ENCODE measurements around the gene PCDHGA11.
A peak's percentile ranks its signal among the peaks of the same experiment; 100 is the strongest.
"Not testable (repeated sequence)": the region's sequence is repeated elsewhere in the genome, so short reads cannot be mapped to it uniquely, and the experiment has no call there.

Gene PCDHGA11

GRCh38 chr5:141420855-141421488 is at the start of gene PCDHGA11:
TSS of gene PCDHGA11 (plus strand) at chr5:141421051. CDS start at chr5:141421228, 177 bp downstream.
- DNase-seq = peak; percentile 65 to 92

DNA sequence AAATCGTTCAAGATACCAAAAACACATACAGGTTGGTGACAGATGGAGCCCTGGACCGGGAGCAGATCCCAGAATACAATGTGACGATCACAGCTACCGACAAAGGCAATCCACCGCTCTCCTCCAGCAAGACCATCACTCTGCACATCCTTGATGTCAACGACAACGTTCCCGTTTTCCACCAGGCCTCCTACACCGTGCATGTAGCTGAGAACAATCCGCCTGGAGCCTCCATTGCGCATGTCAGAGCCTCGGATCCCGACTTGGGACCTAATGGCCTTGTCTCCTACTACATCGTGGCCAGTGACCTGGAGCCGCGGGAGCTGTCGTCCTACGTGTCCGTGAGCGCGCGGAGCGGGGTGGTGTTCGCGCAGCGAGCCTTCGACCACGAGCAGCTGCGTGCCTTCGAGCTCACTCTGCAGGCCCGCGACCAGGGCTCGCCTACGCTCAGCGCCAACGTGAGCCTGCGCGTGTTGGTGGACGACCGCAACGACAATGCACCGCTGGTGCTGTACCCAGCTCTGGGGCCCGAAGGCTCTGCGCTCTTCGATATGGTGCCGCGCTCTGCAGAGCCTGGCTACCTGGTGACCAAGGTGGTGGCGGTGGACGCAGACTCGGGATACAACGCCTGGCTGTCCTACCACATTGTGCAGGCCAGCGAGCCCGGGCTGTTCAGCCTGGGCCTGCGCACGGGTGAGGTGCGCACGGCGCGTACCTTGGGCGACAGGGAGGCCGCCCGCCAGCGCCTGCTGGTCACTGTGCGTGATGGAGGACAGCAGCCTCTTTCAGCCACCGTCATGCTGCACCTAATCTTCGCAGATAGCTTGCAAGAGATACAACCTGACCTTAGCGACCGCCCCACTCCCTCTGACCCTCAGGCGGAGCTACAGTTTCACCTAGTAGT is 49.0 kb upstream of the PCDHGA11 start:
- DNase-seq = no peak

DNA sequence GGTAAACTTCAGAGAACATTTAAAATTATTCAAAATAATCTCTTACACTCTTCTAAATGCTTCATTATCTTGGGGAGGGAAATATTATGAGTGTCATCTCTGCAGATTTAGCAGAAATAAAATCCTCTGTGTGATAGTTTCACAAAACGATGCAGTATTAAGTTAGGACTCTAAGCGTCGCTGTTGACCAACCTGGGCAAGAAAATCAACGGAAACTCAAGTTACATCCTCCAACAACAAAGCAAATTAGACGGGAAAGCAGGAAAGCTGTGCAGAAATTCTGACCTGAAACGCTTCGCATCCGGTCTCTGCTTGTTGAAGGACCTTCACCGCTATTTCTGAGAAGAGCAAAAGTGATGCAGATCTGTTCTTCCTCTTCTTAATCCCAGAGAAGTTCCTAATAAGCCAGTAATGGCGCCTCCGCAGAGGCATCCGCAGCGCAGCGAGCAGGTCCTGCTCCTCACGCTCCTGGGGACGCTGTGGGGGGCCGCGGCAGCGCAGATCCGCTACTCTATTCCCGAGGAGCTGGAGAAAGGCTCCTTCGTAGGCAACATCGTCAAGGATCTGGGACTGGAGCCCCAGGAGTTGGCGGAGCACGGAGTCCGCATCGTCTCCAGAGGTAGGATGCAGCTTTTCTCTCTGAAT is 47.1 kb upstream of the PCDHGA11 start, which contains the start of gene PCDHGA6:
Gene PCDHGA6 (plus strand): TSS at position 219 of the 645 bp plus-strand sequence. CDS start 193 bp downstream, at position 412.
- DNase-seq = no peak

DNA sequence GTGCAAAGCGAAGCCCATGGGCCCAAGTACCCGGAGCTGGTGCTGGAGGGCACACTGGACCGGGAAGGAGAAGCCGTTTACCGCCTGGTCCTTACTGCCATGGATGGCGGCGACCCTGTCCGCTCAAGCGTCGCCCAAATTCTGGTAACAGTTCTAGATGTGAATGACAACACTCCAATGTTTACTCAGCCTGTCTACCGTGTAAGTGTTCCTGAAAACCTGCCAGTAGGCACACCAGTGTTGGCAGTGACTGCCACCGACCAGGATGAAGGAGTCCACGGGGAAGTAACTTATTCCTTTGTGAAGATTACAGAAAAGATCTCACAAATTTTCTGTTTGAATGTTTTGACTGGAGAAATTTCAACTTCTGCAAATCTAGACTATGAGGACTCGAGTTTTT is 46.2 kb upstream of the PCDHGA11 start:
- DNase-seq = no peak

GRCh38 chr5:141375444-141376155 is 45.3 kb upstream of the PCDHGA11 start:
- DNase-seq = not testable (repeated sequence)

DNA sequence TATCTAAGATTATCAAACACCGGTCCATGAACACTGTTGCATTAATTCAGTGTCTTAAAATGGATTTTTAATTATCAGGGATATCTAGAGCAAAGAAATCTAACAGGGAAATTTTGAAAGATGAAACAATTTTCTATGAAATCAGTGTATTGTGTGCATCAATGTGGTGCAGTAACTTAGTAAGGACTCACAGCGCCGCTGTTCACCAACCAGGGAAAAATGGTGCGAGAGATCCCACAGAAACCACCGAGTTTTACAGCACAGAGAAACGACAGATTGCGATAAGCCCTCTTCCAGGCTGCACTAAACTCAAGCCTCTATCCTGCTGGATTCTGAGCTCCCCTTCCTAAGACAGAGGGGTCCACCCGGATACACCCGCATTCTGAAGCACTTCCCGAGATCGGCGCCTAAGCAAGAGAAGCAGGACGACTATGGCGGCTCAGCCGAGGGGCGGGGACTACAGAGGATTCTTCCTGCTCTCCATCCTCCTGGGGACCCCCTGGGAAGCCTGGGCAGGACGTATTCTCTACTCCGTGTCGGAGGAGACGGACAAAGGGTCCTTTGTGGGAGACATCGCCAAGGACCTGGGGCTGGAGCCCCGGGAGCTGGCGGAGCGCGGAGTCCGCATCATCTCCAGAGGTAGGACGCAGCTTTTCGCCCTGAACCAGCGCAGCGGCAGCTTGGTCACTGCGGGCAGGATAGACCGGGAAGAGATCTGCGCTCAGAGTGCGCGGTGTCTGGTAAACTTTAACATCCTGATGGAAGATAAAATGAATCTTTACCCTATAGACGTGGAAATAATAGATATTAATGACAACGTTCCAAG is 38.2 kb upstream of the PCDHGA11 start, which contains the start of gene PCDHGA7:
Gene PCDHGA7 (plus strand): TSS at position 274 of the 826 bp plus-strand sequence. CDS start 158 bp downstream, at position 432.
- DNase-seq = no peak

DNA sequence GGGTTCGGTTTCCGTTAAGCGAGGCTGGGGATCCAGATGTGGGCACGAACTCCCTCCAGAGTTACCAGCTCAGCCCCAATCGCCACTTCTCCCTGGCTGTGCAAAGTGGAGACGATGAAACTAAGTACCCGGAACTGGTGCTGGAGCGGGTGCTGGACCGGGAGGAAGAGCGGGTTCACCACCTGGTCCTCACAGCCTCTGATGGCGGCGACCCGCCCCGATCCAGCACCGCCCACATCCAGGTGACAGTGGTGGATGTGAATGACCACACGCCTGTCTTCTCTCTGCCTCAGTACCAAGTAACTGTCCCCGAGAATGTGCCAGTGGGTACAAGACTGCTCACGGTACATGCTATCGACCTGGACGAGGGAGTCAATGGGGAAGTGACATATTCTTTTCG is 37.5 kb upstream of the PCDHGA11 start:
- no peak for DNase-seq

GRCh38 chr5:141384471-141385267 is 36.2 kb upstream of the PCDHGA11 start:
- no peak for DNase-seq

- DNase-seq = peak; percentile 7 to 14
Measured at GRCh38 chr5:141387557-141388311, 33.1 kb upstream of the PCDHGA11 start, which contains the start of gene PCDHGB4. TSS of gene PCDHGB4 (plus strand) at chr5:141387698. CDS start at chr5:141387885, 187 bp downstream.

GRCh38 chr5:141388661-141389060 is 32.2 kb upstream of the PCDHGA11 start:
- no peak for DNase-seq

- no peak for DNase-seq
Measured at GRCh38 chr5:141389153-141390042, 31.5 kb upstream of the PCDHGA11 start.

DNA sequence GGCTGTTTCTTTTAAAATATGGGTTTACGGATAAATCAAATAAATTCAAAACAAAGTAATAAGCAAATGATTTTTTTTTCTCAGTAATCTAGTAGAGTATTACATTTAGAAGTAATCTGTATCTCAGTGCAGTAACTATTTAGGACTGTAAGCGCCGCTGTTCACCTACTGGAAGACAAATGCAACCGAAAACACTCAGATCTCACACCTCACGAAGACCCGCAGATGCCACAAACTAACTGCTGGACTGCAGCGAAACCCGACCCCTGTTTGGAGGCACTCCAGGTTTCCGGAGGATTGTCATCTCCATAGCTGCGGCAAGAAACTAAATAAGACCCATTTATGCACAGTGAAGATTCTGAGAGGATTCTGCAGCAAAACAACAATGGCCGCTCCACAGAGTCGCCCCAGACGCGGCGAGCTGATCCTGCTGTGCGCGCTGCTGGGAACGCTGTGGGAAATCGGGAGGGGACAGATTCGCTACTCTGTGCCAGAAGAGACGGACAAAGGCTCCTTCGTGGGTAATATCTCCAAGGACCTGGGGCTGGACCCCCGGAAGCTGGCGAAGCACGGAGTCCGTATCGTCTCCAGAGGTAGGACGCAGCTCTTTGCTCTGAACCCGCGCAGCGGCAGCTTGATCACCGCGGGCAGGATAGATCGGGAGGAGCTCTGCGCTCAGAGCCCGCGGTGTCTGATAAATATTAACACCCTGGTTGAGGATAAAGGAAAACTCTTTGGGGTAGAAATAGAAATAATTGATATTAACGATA is 28.2 kb upstream of the PCDHGA11 start, which contains the start of gene PCDHGA8:
Gene PCDHGA8 (plus strand): TSS at position 205 of the 770 bp plus-strand sequence. CDS start 181 bp downstream, at position 386.
- DNase-seq = no peak

DNA sequence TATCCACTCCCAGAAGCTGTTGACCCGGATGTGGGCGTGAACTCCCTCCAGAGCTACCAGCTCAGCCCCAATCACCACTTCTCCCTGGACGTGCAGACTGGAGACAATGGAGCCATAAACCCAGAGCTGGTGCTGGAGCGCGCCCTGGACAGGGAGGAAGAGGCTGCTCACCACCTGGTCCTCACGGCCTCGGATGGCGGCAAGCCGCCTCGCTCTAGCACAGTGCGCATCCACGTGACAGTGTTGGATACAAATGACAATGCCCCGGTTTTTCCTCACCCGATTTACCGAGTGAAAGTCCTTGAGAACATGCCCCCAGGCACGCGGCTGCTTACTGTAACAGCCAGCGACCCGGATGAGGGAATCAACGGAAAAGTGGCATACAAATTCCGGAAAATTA is 27.6 kb upstream of the PCDHGA11 start:
- no peak for DNase-seq

DNA sequence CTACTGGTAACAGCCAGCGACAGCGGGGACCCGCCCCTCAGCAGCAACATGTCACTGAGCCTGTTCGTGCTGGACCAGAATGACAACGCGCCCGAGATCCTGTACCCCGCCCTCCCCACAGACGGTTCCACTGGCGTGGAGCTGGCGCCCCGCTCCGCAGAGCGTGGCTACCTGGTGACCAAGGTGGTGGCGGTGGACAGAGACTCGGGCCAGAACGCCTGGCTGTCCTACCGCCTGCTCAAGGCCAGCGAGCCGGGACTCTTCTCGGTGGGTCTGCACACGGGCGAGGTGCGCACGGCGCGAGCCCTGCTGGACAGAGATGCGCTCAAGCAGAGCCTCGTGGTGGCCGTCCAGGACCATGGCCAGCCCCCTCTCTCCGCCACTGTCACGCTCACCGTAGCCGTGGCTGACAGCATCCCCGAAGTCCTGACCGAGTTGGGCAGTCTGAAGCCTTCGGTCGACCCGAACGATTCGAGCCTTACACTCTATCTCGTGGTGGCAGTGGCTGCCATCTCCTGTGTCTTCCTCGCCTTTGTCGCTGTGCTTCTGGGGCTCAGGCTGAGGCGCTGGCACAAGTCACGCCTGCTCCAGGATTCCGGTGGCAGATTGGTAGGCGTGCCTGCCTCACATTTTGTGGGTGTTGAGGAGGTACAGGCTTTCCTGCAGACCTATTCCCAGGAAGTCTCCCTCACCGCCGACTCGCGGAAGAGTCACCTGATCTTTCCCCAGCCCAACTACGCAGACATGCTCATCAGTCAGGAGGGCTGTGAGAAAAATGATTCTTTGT is 26.3 kb upstream of the PCDHGA11 start:
- DNase-seq = not testable (repeated sequence)

DNA sequence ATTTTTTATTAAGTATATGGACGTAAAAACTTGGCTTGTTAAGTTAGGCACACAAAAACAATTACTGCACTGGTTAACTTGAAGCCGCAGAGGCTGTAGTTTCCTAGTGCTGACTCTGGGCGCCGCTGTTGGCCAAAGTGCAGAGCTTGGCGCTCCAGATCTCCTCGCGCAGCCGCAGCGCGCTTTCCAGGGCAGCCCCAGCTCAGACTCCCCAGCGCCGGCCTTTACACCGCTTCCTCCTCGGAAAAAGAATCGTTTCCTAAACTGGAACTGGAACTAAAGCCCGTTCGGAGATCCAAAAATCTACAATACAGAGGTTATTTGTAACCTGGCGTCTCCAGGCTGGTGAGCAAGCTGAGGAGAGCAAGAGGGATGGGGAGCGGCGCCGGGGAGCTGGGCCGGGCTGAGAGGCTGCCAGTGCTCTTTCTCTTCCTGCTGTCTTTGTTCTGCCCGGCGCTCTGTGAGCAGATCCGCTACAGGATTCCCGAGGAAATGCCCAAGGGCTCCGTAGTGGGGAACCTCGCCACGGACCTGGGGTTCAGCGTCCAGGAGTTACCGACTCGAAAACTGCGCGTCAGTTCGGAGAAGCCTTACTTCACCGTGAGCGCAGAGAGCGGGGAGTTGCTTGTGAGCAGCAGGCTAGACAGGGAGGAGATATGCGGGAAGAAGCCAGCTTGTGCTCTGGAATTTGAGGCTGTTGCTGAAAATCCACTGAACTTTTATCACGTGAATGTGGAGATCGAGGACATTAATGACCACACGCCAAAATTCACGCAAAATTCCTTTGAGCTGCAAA is 22.9 kb upstream of the PCDHGA11 start, which contains the start of gene PCDHGB5:
Gene PCDHGB5 (plus strand): TSS at position 192 of the 796 bp plus-strand sequence. CDS start 181 bp downstream, at position 373.
- DNase-seq = peak; percentile 44 to 49

DNA sequence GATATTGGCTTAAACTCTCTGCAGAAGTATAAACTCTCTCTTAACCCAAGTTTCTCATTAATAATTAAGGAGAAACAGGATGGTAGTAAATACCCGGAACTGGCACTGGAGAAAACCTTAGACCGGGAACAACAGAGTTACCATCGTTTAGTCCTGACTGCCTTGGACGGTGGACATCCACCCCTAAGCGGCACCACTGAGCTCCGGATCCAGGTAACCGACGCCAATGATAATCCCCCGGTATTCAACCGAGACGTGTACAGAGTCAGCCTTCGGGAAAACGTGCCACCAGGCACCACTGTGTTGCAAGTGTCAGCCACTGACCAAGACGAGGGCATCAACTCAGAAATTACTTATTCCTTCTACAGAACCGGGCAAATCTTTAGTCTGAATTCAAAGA is 22.2 kb upstream of the PCDHGA11 start:
- DNase-seq = no peak
